ENCODE results near the gene OR1A1. TPM values are rescaled to one million over a fixed set of nuclear protein-coding genes. Genes with fewer than 3 reads are reported as not detected.
"Not testable (repeated sequence)": the region's sequence is repeated elsewhere in the genome, so short reads cannot be mapped to it uniquely, and the experiment has no call there.

Gene OR1A1
- total and polyA plus RNA-seq, 2 of the 8 experiments (the other 6 are each of a cell fraction or from before 2014, with no cell fraction given) = not detected

GRCh38 chr17:3224721-3225352 lies 17.4 kb downstream of the OR1A1 start:
- H3K27ac ChIP-seq (ENCODE audit: low read depth, low read length); H4K5ac ChIP-seq (ENCODE audit: insufficient read length, low read depth, low read length); H4K20me1 ChIP-seq (replicated peaks in 1 of 2; ENCODE audit: control insufficient read depth in 1 of 2, insufficient read depth in 2 of 2, low read length in 2 of 2); CTCF ChIA-PET (ENCODE audit: partially characterized antibody); H3K4me2 ChIP-seq (ENCODE audit: insufficient read depth in 1 of 2, low read depth in 2 of 2, low read length in 2 of 2); H2BK5ac ChIP-seq (ENCODE audit: low read depth, low read length); H3K56ac ChIP-seq (replicated peaks; ENCODE audit: insufficient read length, low read depth, low read length); H3K79me1 ChIP-seq (ENCODE audit: low read depth, low read length); H3K4me1 ChIP-seq (replicated peaks in 1 of 4; ENCODE audit: control insufficient read depth in 3 of 4, insufficient read depth in 4 of 4, low read length in 3 of 4); H3K4ac ChIP-seq (replicated peaks; ENCODE audit: insufficient read length, low read depth, low read length); H3K27me3 ChIP-seq (replicated peaks in 1 of 4; ENCODE audit: control insufficient read depth in 3 of 4, extremely low read depth in 1 of 4, insufficient read depth in 3 of 4, low read length in 3 of 4); H4K8ac ChIP-seq (ENCODE audit: extremely low read depth, insufficient read depth, low read length); H2AFZ ChIP-seq (ENCODE audit: low read length); DNase-seq (ENCODE audit: low read depth in 1 of 2, low spot score in 2 of 2); H3K36me3 ChIP-seq (ENCODE audit: control insufficient read depth in 2 of 4, insufficient read depth in 4 of 4, low read length in 3 of 4); H2BK120ac ChIP-seq (replicated peaks; ENCODE audit: low read depth, low read length); H4K91ac ChIP-seq (replicated peaks; ENCODE audit: insufficient read length, low read length); H2BK15ac ChIP-seq (ENCODE audit: low read length); POLR2A ChIA-PET (ENCODE audit: partially characterized antibody); H3K79me2 ChIP-seq (ENCODE audit: control insufficient read depth in 1 of 2, insufficient read depth in 2 of 2, low read length in 2 of 2); H2BK12ac ChIP-seq (ENCODE audit: low read depth, low read length); H3K18ac ChIP-seq (ENCODE audit: extremely low read depth, low read length); H3K14ac ChIP-seq (ENCODE audit: insufficient read length); H2AK5ac ChIP-seq (ENCODE audit: low read depth, low read length); H3K4me3 ChIP-seq (ENCODE audit: extremely low read depth in 1 of 4, insufficient read depth in 2 of 4, low read depth in 3 of 4, low read length in 4 of 4); H3K23me2 ChIP-seq (ENCODE audit: low read depth, low read length); H2BK20ac ChIP-seq (ENCODE audit: low read length); H3K9ac ChIP-seq (replicated peaks in 1 of 4; ENCODE audit: extremely low read depth in 1 of 4, low read depth in 3 of 4, low read length in 3 of 4); H3K23ac ChIP-seq (ENCODE audit: insufficient read length): not testable (repeated sequence)
- peaks cover 2 to 13% of the 10 kb centered on the region in 2 experiments; a peak in 3 of 4 replicates for H3K9me3 ChIP-seq (ENCODE audit: insufficient read depth in 2 of 2, low read depth in 1 of 2, low read length in 1 of 2)
- FAIRE-seq = peak; percentile 83

- H3K18ac ChIP-seq (ENCODE audit: extremely low read depth, low read length); H3K4me1 ChIP-seq (replicated peaks in 1 of 4; ENCODE audit: control insufficient read depth in 3 of 4, insufficient read depth in 4 of 4, low read length in 3 of 4); H3K56ac ChIP-seq (replicated peaks; ENCODE audit: insufficient read length, low read depth, low read length); H3K14ac ChIP-seq (ENCODE audit: insufficient read length); H3K4me3 ChIP-seq (ENCODE audit: extremely low read depth in 1 of 4, insufficient read depth in 2 of 4, low read depth in 3 of 4, low read length in 4 of 4); H4K91ac ChIP-seq (replicated peaks; ENCODE audit: insufficient read length, low read length); H2BK12ac ChIP-seq (ENCODE audit: low read depth, low read length); H2BK20ac ChIP-seq (ENCODE audit: low read length); H2AFZ ChIP-seq (ENCODE audit: low read length); H3K9ac ChIP-seq (replicated peaks in 1 of 4; ENCODE audit: extremely low read depth in 1 of 4, low read depth in 3 of 4, low read length in 3 of 4); H2AK5ac ChIP-seq (ENCODE audit: low read depth, low read length); H3K4me2 ChIP-seq (ENCODE audit: insufficient read depth in 1 of 2, low read depth in 2 of 2, low read length in 2 of 2); H3K27ac ChIP-seq (ENCODE audit: low read depth, low read length); H3K27me3 ChIP-seq (replicated peaks in 1 of 4; ENCODE audit: control insufficient read depth in 3 of 4, extremely low read depth in 1 of 4, insufficient read depth in 3 of 4, low read length in 3 of 4); H4K8ac ChIP-seq (ENCODE audit: extremely low read depth, insufficient read depth, low read length); H2BK15ac ChIP-seq (ENCODE audit: low read length); H3K79me1 ChIP-seq (ENCODE audit: low read depth, low read length); H3K9me3 ChIP-seq (ENCODE audit: insufficient read depth in 2 of 2, low read depth in 1 of 2, low read length in 1 of 2); H4K20me1 ChIP-seq (replicated peaks in 1 of 2; ENCODE audit: control insufficient read depth in 1 of 2, insufficient read depth in 2 of 2, low read length in 2 of 2); H3K36me3 ChIP-seq (ENCODE audit: control insufficient read depth in 2 of 4, insufficient read depth in 4 of 4, low read length in 3 of 4); H4K5ac ChIP-seq (ENCODE audit: insufficient read length, low read depth, low read length); H3K4ac ChIP-seq (replicated peaks; ENCODE audit: insufficient read length, low read depth, low read length); H3K23ac ChIP-seq (ENCODE audit: insufficient read length); H2BK5ac ChIP-seq (ENCODE audit: low read depth, low read length); H2BK120ac ChIP-seq (replicated peaks; ENCODE audit: low read depth, low read length); DNase-seq (ENCODE audit: low read depth in 1 of 2, low spot score in 2 of 2); POLR2A ChIA-PET (ENCODE audit: partially characterized antibody); FAIRE-seq; H3K23me2 ChIP-seq (ENCODE audit: low read depth, low read length); H3K79me2 ChIP-seq (ENCODE audit: control insufficient read depth in 1 of 2, insufficient read depth in 2 of 2, low read length in 2 of 2); CTCF ChIA-PET (ENCODE audit: partially characterized antibody): not testable (repeated sequence)
- WGBS, 2 experiments (ENCODE audit: extremely low coverage in 1 of 2, insufficient coverage in 1 of 2, insufficient read length in 1 of 2, insufficient replicate concordance in 2 of 2, low coverage in 1 of 2, low lambda C conversion rate in 2 of 2, missing lambda C conversion rate in 1 of 2) = 95% methylated on average over 7 of the region's 8 CpGs; no CpG with 5 or more reads in 1 of the 2 experiments
Measured at GRCh38 chr17:3232300-3232699, 24.8 kb downstream of the OR1A1 start.
